Sigmoid colon (tissue), 7 donors: ENCODE data around the gene SIGMAR1. TPM values are rescaled to one million over a fixed set of nuclear protein-coding genes. Genes with fewer than 3 reads are reported as not detected.
"Not testable (repeated sequence)": the region's sequence is repeated elsewhere in the genome, so short reads cannot be mapped to it uniquely, and the experiment has no call there.

Experiments used
- DNase-seq: peaks from one replicate; pipeline ENCODE4 v3.0.0-alpha.2; 2019
- H3K27ac ChIP-seq, 4 donors: fragments of 200-600 bp; sonication (generic); one replicate each; pipeline ENCODE4 v1.5.1; 2016 to 2019; ENCODE audit warnings: mild to moderate bottlenecking in 1 of 4
- H3K27me3 ChIP-seq, 3 donors: fragments of 200-600 bp; sonication (generic); one replicate each; pipeline ENCODE4 v1.5.1; 2019; ENCODE audit warnings: mild to moderate bottlenecking in 1 of 3
- H3K36me3 ChIP-seq, 4 donors: fragments of 200-600 bp; sonication (generic); one replicate each; pipeline ENCODE4 v1.5.1; 2016 to 2019
- H3K4me1 ChIP-seq, 4 donors: fragments of 200-600 bp; sonication (generic); one replicate each; pipeline ENCODE4 v1.5.1; 2017 to 2019
- H3K4me3 ChIP-seq, 4 donors: fragments of 200-600 bp; sonication (generic); one replicate each; pipeline ENCODE4 v1.5.1; 2017 to 2019; ENCODE audit warnings: mild to moderate bottlenecking in 2 of 4, moderate library complexity in 1 of 4
- H3K9me3 ChIP-seq, 4 donors: fragments of 200-600 bp in 3 of 4; sonication (generic) in 3 of 4; one replicate each; pipeline versions ENCODE4 v1.5.1 to v1.6.1; 2013 to 2019
- CTCF ChIP-seq, 4 experiments: fragments of 450-650 bp in 3 of 4; fragments of 200-600 bp in 1 of 4; IDR thresholded peaks; one replicate each; pipeline ENCODE4 v1.5.1; 2016 to 2019; ENCODE audit warnings: antibody characterized with exemption in 4 of 4, mild to moderate bottlenecking in 3 of 4, moderate library complexity in 2 of 4
- EP300 ChIP-seq, 4 donors: sonication (generic); formaldehyde crosslinking; IDR thresholded peaks; one replicate each; pipeline ENCODE4 v1.6.1; 2017; ENCODE audit warnings: antibody characterized with exemption in 4 of 4
- POLR2A ChIP-seq, 2 donors: fragments of 450-650 bp; IDR thresholded peaks; one replicate each; pipeline ENCODE4 v1.6.1; 2016; ENCODE audit warnings: antibody characterized with exemption in 2 of 2, mild to moderate bottlenecking in 2 of 2, moderate library complexity in 2 of 2
- POLR2AphosphoS5 ChIP-seq, 4 donors: sonication (generic); formaldehyde crosslinking; IDR thresholded peaks; one replicate each; pipeline ENCODE4 v1.6.1; 2017; ENCODE audit warnings: antibody characterized with exemption in 4 of 4
- WGBS, 2 donors: extraction: QIAGEN DNeasy Blood & Tissue Kit; methylation state at CpG; one replicate each; pipeline ENCODE4 v1.1.7; 2013; 5-methylcytosine and 5-hydroxymethylcytosine counted together
- intact Hi-C: fragments of 100-400 bp; cut with DNase I; formaldehyde crosslinking; loops from one replicate; pipeline ENCODE4 v1.15.1; 2023
- polyA plus RNA-seq, 3 donors: library from polyadenylated mRNA; stranded (reverse); fragments of 200-250 nt; gene quantifications; one replicate each; pipeline ENCODE4 v1.2.3, GENCODE V29; 2013
- total RNA-seq, 4 donors: library from RNA; depleted of rRNA; stranded (reverse); fragments of >200 nt; gene quantifications; one replicate each; pipeline ENCODE4 v1.1.0, GENCODE V29; 2016
- donor health status: healthy with polysubstance abuse.
- donor health status: Bipolar disorder and iron deficiency.
- donor health status: healthy.

The SIGMAR1 gene
- total and polyA plus RNA-seq, 7 donors: 12.0 to 82.6 (median 70.6) TPM

- peak; percentile 97 for DNase-seq
- intact Hi-C loops: loop anchor here (5.0 kb wide), 1 partner anchor 56 kb away; no protein-coding TSS in a partner anchor
- peaks cover 5 to 29% (median 14%) of the 10 kb centered on the region in 4 donors for H3K36me3 ChIP-seq
- 2 to 5% methylated on average over 43 of the region's 43 CpGs for WGBS, 2 donors
- H3K4me3 ChIP-seq: peak within 1 kb of the TSS; percentile 50 to 81 (median 59)
- H3K4me1 ChIP-seq: peaks cover 0 to 36% (median 35%) of the 10 kb centered on the region in 4 donors
- no peaks in the 10 kb centered on the region for H3K27me3 ChIP-seq
- H3K27ac ChIP-seq: peak within 1 kb of the TSS; percentile 83 to 94 (median 90)
- TF ChIP-seq POLR2A (IDR thresholded peaks at IDR 0.05) (peak in 1 of 2 donors; percentile 43), POLR2AphosphoS5 (IDR thresholded peaks at IDR 0.05) (peak; percentile 46 to 80 (median 71)), CTCF (IDR thresholded peaks at IDR 0.05) (peak in 3 of 4 experiments; percentile 27 to 39 (median 31)), EP300 (IDR thresholded peaks at IDR 0.05) (no peak)
- no peaks in the 10 kb centered on the region for H3K9me3 ChIP-seq
Observed at GRCh38 chr9:34646211-34647083, 8.9 kb upstream of the SIGMAR1 start, which contains the start of gene GALT. Gene GALT, plus strand, starts transcription at chr9:34646675. Its CDS starts 30 bp downstream, at chr9:34646705.

DNA sequence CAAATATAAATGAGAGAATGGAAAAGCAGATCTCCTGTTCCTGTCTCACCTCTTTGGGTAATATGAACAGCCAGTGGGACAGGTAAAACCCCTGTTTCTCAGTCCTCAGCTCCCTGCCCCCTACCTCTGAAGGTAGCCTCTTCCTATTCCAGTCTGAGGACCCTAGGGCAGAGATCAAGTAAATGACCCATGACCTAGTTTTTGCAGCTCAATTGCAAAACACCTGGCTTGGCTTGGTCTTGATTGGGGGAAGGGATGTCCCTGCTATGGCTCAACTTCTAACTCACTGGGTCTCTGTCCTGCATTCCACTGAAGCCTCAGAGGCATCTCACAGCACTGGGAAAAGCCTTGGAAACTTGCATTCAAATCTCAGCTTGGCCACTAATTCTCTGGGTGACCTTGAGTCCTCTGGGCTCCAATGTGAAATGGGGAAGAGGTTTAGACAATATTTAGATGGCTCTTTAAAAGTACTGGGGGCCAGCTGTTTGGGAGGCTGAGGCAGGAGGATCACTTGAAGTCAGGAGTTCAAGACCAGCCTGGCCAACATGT is 7.3 kb upstream of the SIGMAR1 start:
- Histone ChIP-seq H3K9me3 (no peaks in the 10 kb centered on the region), H3K4me3 (no peak overlapping the region), H3K27ac (no peak overlapping the region), H3K27me3 (no peaks in the 10 kb centered on the region), H3K36me3 (peaks cover 5 to 18% (median 13%) of the 10 kb centered on the region in 4 donors), H3K4me1 (peaks cover 0 to 28% (median 25%) of the 10 kb centered on the region in 4 donors)
- no peak for TF ChIP-seq EP300 (IDR thresholded peaks at IDR 0.05)
- TF ChIP-seq POLR2AphosphoS5 (IDR thresholded peaks at IDR 0.05): no peak
- TF ChIP-seq CTCF (IDR thresholded peaks at IDR 0.05): no peak
- TF ChIP-seq POLR2A (IDR thresholded peaks at IDR 0.05): no peak
- intact Hi-C loops: loop anchor here (5.0 kb wide), 1 partner anchor 57 kb away; no protein-coding TSS in a partner anchor
- no peak for DNase-seq

GRCh38 chr9:34642679-34643078 is 5.1 kb upstream of the SIGMAR1 start:
- intact Hi-C loops: no loop called here
- DNase-seq: no peak
- Histone ChIP-seq H3K36me3 (no peaks in the 10 kb centered on the region), H3K9me3 (no peaks in the 10 kb centered on the region), H3K4me1 (peaks cover 0 to 21% (median 20%) of the 10 kb centered on the region in 4 donors), H3K27me3 (no peaks in the 10 kb centered on the region), H3K27ac (no peak overlapping the region), H3K4me3 (no peak overlapping the region)
- whole genome bisulfite sequencing, 2 donors: 96% methylated on average over 1 of the region's 1 CpG
- TF ChIP-seq EP300 (IDR thresholded peaks at IDR 0.05): no peak
- no peak for TF ChIP-seq POLR2AphosphoS5 (IDR thresholded peaks at IDR 0.05)
- no peak for TF ChIP-seq CTCF (IDR thresholded peaks at IDR 0.05)
- TF ChIP-seq POLR2A (IDR thresholded peaks at IDR 0.05): no peak

DNA sequence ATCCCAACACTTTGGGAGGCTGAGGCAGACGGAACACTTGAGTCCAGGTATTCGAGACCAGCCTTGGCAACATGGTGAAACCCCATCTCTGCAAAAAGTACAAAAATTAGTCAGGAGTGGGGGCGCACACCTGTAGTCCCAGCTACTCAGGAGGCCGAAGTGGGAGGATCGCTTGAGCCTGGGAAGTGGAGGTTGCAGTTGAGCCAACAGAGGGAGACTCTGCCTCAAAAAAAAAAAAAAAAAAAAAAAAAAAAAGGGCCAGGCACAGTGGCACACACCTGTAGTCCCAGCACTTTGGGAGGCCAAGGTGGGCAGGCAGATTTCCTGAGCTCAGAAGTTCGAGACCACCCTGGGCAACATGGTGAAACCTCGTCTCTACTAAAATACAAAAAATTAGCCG is 1.7 kb upstream of the SIGMAR1 start:
- Histone ChIP-seq H3K36me3 (peaks cover 0 to 12% (median 3%) of the 10 kb centered on the region in 4 donors), H3K4me1 (peaks cover 0 to 29% (median 27%) of the 10 kb centered on the region in 4 donors)
- H3K9me3 ChIP-seq, H3K4me3 ChIP-seq, H3K27ac ChIP-seq, DNase-seq, H3K27me3 ChIP-seq, intact Hi-C loops: not testable (repeated sequence)
- whole genome bisulfite sequencing, 2 donors: 83 to 89% methylated on average over 8 of the region's 8 CpGs

DNA sequence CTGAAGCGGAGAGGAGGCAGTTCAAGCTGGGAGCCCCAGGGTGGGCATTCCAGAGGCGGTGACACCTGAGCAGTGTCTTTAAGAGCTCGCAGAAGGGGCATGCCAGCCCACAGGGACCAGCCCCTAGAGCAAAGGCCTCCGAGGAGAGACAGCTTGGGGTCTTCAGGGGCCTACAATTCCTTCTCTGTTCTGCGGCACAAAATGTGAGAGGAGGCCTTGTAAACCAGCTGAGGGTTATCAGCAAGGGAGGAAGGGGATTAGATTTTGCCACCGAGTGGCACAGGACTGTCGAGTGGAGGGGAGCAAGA is 505 bp upstream of the SIGMAR1 start:
- peak overlapping the region; percentile 58 to 69 (median 65) for H3K4me3 ChIP-seq
- H3K36me3 ChIP-seq: peaks cover 0 to 12% (median 3%) of the 10 kb centered on the region in 4 donors
- intact Hi-C loops: no loop called here
- H3K27ac ChIP-seq: peak overlapping the region; percentile 85 to 91 (median 87)
- TF ChIP-seq POLR2AphosphoS5 (IDR thresholded peaks at IDR 0.05) (no peak), CTCF (IDR thresholded peaks at IDR 0.05) (no peak), POLR2A (IDR thresholded peaks at IDR 0.05) (no peak), EP300 (IDR thresholded peaks at IDR 0.05) (no peak)
- no peak for DNase-seq
- peaks cover 0 to 33% (median 30%) of the 10 kb centered on the region in 4 donors for H3K4me1 ChIP-seq
- H3K27me3 ChIP-seq: no peaks in the 10 kb centered on the region
- 7 to 20% methylated on average over 7 of the region's 7 CpGs for whole genome bisulfite sequencing, 2 donors
- H3K9me3 ChIP-seq: no peaks in the 10 kb centered on the region
